ENCODE results near the gene RNGTT.
"Not testable (repeated sequence)": the region's sequence is repeated elsewhere in the genome, so short reads cannot be mapped to it uniquely, and the experiment has no call there.

The RNGTT gene

GRCh38 chr6:88852000-88852399 is 111.4 kb downstream of the RNGTT start:
- no peaks in the 10 kb centered on the region for H3K27me3 ChIP-seq
- no peaks in the 10 kb centered on the region for H4K20me1 ChIP-seq
- H3K27ac ChIP-seq: no peak overlapping the region
- H3K4me1 ChIP-seq: no peaks in the 10 kb centered on the region
- no peak overlapping the region for H3K9ac ChIP-seq
- H3K9me3 ChIP-seq (replicated peaks in 1 of 11): no peaks in the 10 kb centered on the region
- no peak for TF ChIP-seq Cebpa-rat (IDR thresholded peaks at IDR 0.05)
- no peak overlapping the region for H3K4me3 ChIP-seq
- H3K4me2 ChIP-seq: no peak overlapping the region
- no peaks in the 10 kb centered on the region for H3K36me3 ChIP-seq

GRCh38 chr6:88848870-88849269 is 114.5 kb downstream of the RNGTT start:
- Histone ChIP-seq H3K9ac (no peak overlapping the region), H3K36me3 (peaks cover 0 to 9% (median under 1%) of the 10 kb centered on the region in 11 experiments; a peak in 8 of 22 replicates), H3K9me3 (replicated peaks in 1 of 11) (no peaks in the 10 kb centered on the region), H4K20me1 (no peaks in the 10 kb centered on the region), H3K4me3 (no peak overlapping the region), H3K27ac (no peak overlapping the region), H3K4me2 (no peak overlapping the region), H3K4me1 (no peaks in the 10 kb centered on the region), H3K27me3 (no peaks in the 10 kb centered on the region)
- no peak for TF ChIP-seq Cebpa-rat (IDR thresholded peaks at IDR 0.05)

- Histone ChIP-seq H3K27me3 (no peaks in the 10 kb centered on the region), H3K9ac (no peak overlapping the region), H3K36me3 (peaks cover 0 to 33% (median 8%) of the 10 kb centered on the region in 11 experiments; a peak in 12 of 22 replicates), H3K4me2 (no peak overlapping the region), H3K27ac (no peak overlapping the region), H4K20me1 (no peaks in the 10 kb centered on the region), H3K9me3 (replicated peaks in 1 of 11) (no peaks in the 10 kb centered on the region), H3K4me3 (no peak overlapping the region), H3K4me1 (no peaks in the 10 kb centered on the region)
- TF ChIP-seq Cebpa-rat (IDR thresholded peaks at IDR 0.05): no peak
Observed at GRCh38 chr6:88843040-88843439, 120.4 kb downstream of the RNGTT start.

DNA sequence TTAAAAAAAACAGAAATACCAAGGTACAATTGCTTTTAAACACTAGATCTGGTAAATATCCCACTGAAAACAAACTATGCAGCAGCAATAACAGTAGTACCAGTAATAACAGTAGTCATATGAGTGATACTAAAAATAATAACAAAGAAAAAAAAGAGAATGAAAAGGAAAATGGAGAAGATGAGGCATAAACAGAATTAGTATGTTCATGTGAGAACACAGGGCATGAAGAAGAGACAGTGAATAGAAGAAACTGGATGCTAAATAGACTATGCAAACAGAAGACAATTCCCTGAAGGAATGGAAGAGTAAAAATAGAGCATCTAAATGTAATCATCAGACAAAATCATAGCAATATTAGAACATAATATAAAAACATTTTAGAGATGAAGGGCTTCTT is 121.1 kb downstream of the RNGTT start:
- Histone ChIP-seq H3K27ac (no peak overlapping the region), H3K9me3 (replicated peaks in 1 of 11) (peaks cover 0 to 3% (median 0%) of the 10 kb centered on the region in 11 experiments; a peak in 7 of 22 replicates), H4K20me1 (no peaks in the 10 kb centered on the region), H3K27me3 (no peaks in the 10 kb centered on the region), H3K4me1 (no peaks in the 10 kb centered on the region), H3K36me3 (peaks cover 0 to 33% (median 8%) of the 10 kb centered on the region in 11 experiments; a peak in 12 of 22 replicates), H3K4me3 (no peak overlapping the region), H3K9ac (no peak overlapping the region), H3K4me2 (no peak overlapping the region)
- no peak for TF ChIP-seq Cebpa-rat (IDR thresholded peaks at IDR 0.05)

GRCh38 chr6:88840796-88841539 is 122.5 kb downstream of the RNGTT start:
- Histone ChIP-seq H3K4me1 (no peaks in the 10 kb centered on the region), H3K4me3 (no peak overlapping the region), H4K20me1 (no peaks in the 10 kb centered on the region), H3K4me2 (no peak overlapping the region), H3K9me3 (replicated peaks in 1 of 11) (peaks cover 10 to 15% (median 11%) of the 10 kb centered on the region in 11 experiments; a peak in 21 of 22 replicates), H3K9ac (no peak overlapping the region), H3K36me3 (peaks cover 7 to 44% (median 13%) of the 10 kb centered on the region in 11 experiments; a peak in 20 of 22 replicates), H3K27ac (no peak overlapping the region), H3K27me3 (no peaks in the 10 kb centered on the region)
- no peak for TF ChIP-seq Cebpa-rat (IDR thresholded peaks at IDR 0.05)

- H3K4me1 ChIP-seq: no peaks in the 10 kb centered on the region
- H3K27me3 ChIP-seq: no peaks in the 10 kb centered on the region
- H4K20me1 ChIP-seq: no peaks in the 10 kb centered on the region
- no peak overlapping the region for H3K4me3 ChIP-seq
- TF ChIP-seq Cebpa-rat (IDR thresholded peaks at IDR 0.05): no peak
- peaks cover 7 to 44% (median 13%) of the 10 kb centered on the region in 11 experiments; a peak in 20 of 22 replicates for H3K36me3 ChIP-seq
- no peak overlapping the region for H3K9ac ChIP-seq
- no peak overlapping the region for H3K27ac ChIP-seq
- no peak overlapping the region for H3K4me2 ChIP-seq
- H3K9me3 ChIP-seq (replicated peaks in 1 of 11): peaks cover 15 to 20% (median 17%) of the 10 kb centered on the region in 11 experiments
Observed at GRCh38 chr6:88840289-88840688, 123.1 kb downstream of the RNGTT start.

- Histone ChIP-seq H3K4me3 (no peak overlapping the region), H3K36me3 (peaks cover 5 to 42% (median 14%) of the 10 kb centered on the region in 11 experiments; a peak in 20 of 22 replicates), H4K20me1 (no peaks in the 10 kb centered on the region), H3K27me3 (no peaks in the 10 kb centered on the region), H3K9me3 (replicated peaks in 1 of 11) (peaks cover 21 to 27% (median 23%) of the 10 kb centered on the region in 11 experiments), H3K4me2 (no peak overlapping the region), H3K9ac (no peak overlapping the region), H3K27ac (no peak overlapping the region), H3K4me1 (no peaks in the 10 kb centered on the region)
- TF ChIP-seq Cebpa-rat (IDR thresholded peaks at IDR 0.05): no peak
Observed at GRCh38 chr6:88839280-88839679, 124.1 kb downstream of the RNGTT start.

DNA sequence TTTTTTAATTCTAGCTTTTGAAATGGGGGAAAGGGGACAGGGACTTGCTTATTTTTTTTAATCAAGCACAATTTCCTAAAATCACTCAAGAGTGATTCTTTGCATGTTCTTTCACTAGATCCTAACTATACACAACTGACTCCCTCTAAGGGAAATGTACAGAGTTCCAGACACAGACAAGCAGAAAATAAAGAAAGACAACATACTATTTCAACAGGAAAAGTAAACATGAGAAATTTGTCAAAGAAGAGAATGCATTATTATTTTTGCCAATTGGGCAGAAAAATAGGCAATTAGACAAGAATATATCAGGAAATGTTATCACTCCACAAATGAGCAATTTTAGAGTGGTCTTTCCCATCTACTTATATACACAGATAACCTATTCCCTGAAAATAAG is 128.2 kb downstream of the RNGTT start:
- no peak for TF ChIP-seq Cebpa-rat (IDR thresholded peaks at IDR 0.05)

DNA sequence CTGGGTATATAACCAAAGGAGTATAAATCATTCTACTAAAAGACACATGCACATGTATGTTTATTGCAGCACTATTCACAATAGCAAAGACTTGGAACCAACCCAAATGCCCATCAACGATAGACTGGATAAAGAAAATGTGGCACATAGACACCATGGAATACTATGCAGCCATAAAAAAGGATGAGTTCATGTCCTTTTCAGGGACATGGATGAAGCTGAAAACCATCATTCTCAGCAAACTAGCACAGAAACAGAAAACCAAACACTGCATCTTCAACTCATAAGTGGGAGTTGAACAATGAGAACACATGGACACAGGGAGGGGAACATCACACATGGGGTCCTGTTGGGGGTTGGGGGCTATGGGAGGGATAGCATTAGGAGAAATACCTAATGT is 130.3 kb downstream of the RNGTT start:
- H4K20me1 ChIP-seq, H3K9ac ChIP-seq, H3K4me3 ChIP-seq, H3K27ac ChIP-seq, H3K27me3 ChIP-seq, H3K4me1 ChIP-seq, H3K4me2 ChIP-seq: not testable (repeated sequence)
- peaks cover 4 to 25% (median 14%) of the 10 kb centered on the region in 11 experiments; a peak in 20 of 22 replicates for H3K36me3 ChIP-seq
- H3K9me3 ChIP-seq (replicated peaks in 1 of 11): peaks cover 46 to 65% (median 56%) of the 10 kb centered on the region in 11 experiments

More for the DNA sequence above, 128.2 kb downstream of the RNGTT start:
- Histone ChIP-seq H3K4me3 (no peak overlapping the region), H3K9me3 (replicated peaks in 1 of 11) (peaks cover 46 to 60% (median 55%) of the 10 kb centered on the region in 11 experiments), H3K9ac (no peak overlapping the region), H4K20me1 (no peaks in the 10 kb centered on the region), H3K4me2 (no peak overlapping the region), H3K27ac (no peak overlapping the region), H3K36me3 (peaks cover 4 to 24% (median 14%) of the 10 kb centered on the region in 11 experiments; a peak in 20 of 22 replicates), H3K4me1 (no peaks in the 10 kb centered on the region), H3K27me3 (no peaks in the 10 kb centered on the region)

DNA sequence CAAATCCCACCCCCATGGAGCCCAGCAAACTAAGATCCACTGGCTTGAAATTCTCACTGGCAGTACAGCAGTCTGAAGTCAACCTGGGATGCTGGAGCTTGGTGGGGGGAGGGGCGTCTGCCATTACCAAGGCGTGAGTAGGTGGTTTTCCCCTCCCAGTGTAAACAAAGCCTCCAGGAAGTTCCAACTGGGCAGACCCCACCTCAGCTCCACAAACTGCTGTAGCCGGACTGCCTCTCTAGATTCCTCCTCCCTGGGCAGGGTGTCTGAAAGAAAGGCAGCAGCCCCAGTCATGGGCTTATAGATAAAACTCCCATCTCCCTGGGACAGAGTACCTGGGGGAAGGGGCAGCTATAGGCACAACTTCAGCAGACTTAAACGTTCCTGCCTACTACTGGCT is 135.8 kb downstream of the RNGTT start:
- H4K20me1 ChIP-seq, H3K9ac ChIP-seq, H3K27ac ChIP-seq, H3K4me2 ChIP-seq, H3K27me3 ChIP-seq, H3K4me3 ChIP-seq: not testable (repeated sequence)
- Histone ChIP-seq H3K9me3 (replicated peaks in 1 of 11) (peaks cover 13 to 34% (median 24%) of the 10 kb centered on the region in 11 experiments; a peak in 19 of 22 replicates), H3K36me3 (peaks cover 0 to 11% (median 5%) of the 10 kb centered on the region in 11 experiments; a peak in 9 of 22 replicates), H3K4me1 (peaks cover 0 to 10% (median 0%) of the 10 kb centered on the region in 10 experiments; a peak in 3 of 20 replicates)

Data from BLaER1 treated with 17β-estradiol and CSF1 and Interleukin-3, amounts not matched to agents 10 nM and 100 nM (cell line).